Hepatocyte (in vitro differentiated cells): Measurements from ENCODE around the gene POLR1E. TPM values are rescaled to one million over a fixed set of nuclear protein-coding genes. Genes with fewer than 3 reads are reported as not detected.

ENCODE experiments used
- DNase-seq: peaks from one replicate; pipeline ENCODE4 v3.0.0-alpha.2; 2016; ENCODE audit warnings: low spot score
- H2AFZ ChIP-seq: fragments of 200-600 bp; sonication (generic); 2 replicates; pipeline ENCODE4 v1.6.0; 2016; ENCODE audit warnings: antibody characterized with exemption, mild to moderate bottlenecking
- H3K27ac ChIP-seq: fragments of 200-600 bp; sonication (generic); 2 replicates; pipeline ENCODE4 v1.5.1; 2016; ENCODE audit warnings: mild to moderate bottlenecking
- H3K27me3 ChIP-seq: fragments of 200-600 bp; sonication (generic); 2 replicates; pipeline ENCODE4 v1.6.1; 2016
- H3K36me3 ChIP-seq: fragments of 200-600 bp; sonication (generic); replicated peaks from 2 replicates; pipeline ENCODE4 v1.5.1; 2016; ENCODE audit warnings: low read depth; ENCODE audit not compliant: insufficient read depth
- H3K4me1 ChIP-seq: fragments of 200-600 bp; sonication (generic); 2 replicates; pipeline ENCODE4 v1.5.1; 2016; ENCODE audit warnings: mild to moderate bottlenecking, moderate library complexity; ENCODE audit not compliant: insufficient read depth
- H3K4me2 ChIP-seq: fragments of 200-600 bp; sonication (generic); 2 replicates; pipeline ENCODE4 v1.6.0; 2016
- H3K4me3 ChIP-seq: fragments of 200-600 bp; sonication (generic); 2 replicates; pipeline ENCODE4 v1.5.1; 2016; ENCODE audit warnings: mild to moderate bottlenecking
- H3K79me2 ChIP-seq: fragments of 200-600 bp; sonication (generic); 2 replicates; pipeline ENCODE4 v1.6.0; 2017; ENCODE audit warnings: mild to moderate bottlenecking
- H3K9me2 ChIP-seq: fragments of 200-600 bp; sonication (generic); replicated peaks from 2 replicates; pipeline ENCODE4 v1.6.0; 2017; ENCODE audit warnings: mild to moderate bottlenecking; ENCODE audit not compliant: insufficient read depth
- H3K9me3 ChIP-seq: fragments of 200-600 bp; sonication (generic); 2 replicates; pipeline ENCODE4 v1.5.1; 2016; ENCODE audit warnings: low read depth, mild to moderate bottlenecking
- H4K20me1 ChIP-seq: fragments of 200-600 bp; sonication (generic); 2 replicates; pipeline ENCODE4 v1.6.0; 2016; ENCODE audit warnings: mild to moderate bottlenecking; ENCODE audit not compliant: insufficient read depth, poor library complexity, severe bottlenecking
- CTCF ChIP-seq: fragments of 200-600 bp; sonication (generic); IDR thresholded peaks from 2 replicates; pipeline ENCODE4 v1.5.1; 2016; ENCODE audit warnings: antibody characterized with exemption, mild to moderate bottlenecking; ENCODE audit not compliant: poor library complexity
- EZH2 ChIP-seq: fragments of 200-600 bp; sonication (generic); IDR thresholded peaks from 2 replicates; pipeline ENCODE4 v1.6.1; 2016; ENCODE audit warnings: antibody characterized with exemption, mild to moderate bottlenecking, borderline replicate concordance
- EZH2phosphoT487 ChIP-seq: fragments of 200-600 bp; sonication (generic); IDR thresholded peaks from one replicate; pipeline ENCODE4 v1.6.1; 2018; ENCODE audit warnings: antibody characterized with exemption, mild to moderate bottlenecking, low read depth, moderate library complexity; ENCODE audit not compliant: unreplicated experiment, severe bottlenecking
- WGBS: methylation state at CpG from one replicate; pipeline ENCODE4 v1.1.6; 2016; ENCODE audit warnings: low lambda C conversion rate; ENCODE audit errors: missing lambda C conversion rate; 5-methylcytosine and 5-hydroxymethylcytosine counted together
- polyA plus RNA-seq: library from polyadenylated mRNA; unstranded; fragments of >200 nt; fragmentation: Nextera tagmentation; extraction: Ambion mirVana; gene quantifications from 2 replicates; pipeline ENCODE4 v1.2.1, GENCODE V29; 2016
- total RNA-seq: library from RNA; depleted of rRNA; stranded (reverse); fragments of >200 nt; gene quantifications from 2 replicates; pipeline ENCODE4 v1.2.3, GENCODE V29; 2014

POLR1E gene
- total and polyA plus RNA-seq, 2 experiments from 2014 or later: 8.4 to 13.3 TPM

DNA sequence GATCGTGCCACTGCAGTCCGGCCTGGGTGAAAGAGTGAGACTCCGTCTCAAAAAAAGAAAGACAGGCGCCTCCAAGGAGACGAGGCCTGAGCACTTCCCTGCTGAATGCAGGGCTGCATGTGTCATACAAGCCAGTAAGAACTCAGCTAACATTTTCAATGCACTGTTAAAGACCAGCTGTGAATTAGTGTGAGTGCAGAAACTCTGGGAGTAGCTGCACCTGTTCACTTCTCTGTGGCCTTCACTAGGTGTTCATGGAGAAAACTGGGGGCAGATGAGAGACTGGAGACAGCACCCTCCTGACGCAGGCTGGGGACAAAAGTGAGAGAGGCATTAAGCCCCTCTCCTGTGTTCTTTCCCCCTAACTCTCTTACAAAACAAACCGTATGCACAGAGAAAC is 48.7 kb downstream of the POLR1E start:
- TF ChIP-seq EZH2 (no peak), EZH2phosphoT487 (no peak), CTCF (no peak)
- Histone ChIP-seq H3K9me3 (no peaks in the 10 kb centered on the region), H3K4me1 (no peaks in the 10 kb centered on the region), H3K4me3 (no peak overlapping the region), H3K27me3 (no peaks in the 10 kb centered on the region), H3K9me2 (no peaks in the 10 kb centered on the region), H3K27ac (no peak overlapping the region), H4K20me1 (no peaks in the 10 kb centered on the region), H2AFZ (no peak overlapping the region), H3K4me2 (no peak overlapping the region), H3K79me2 (no peaks in the 10 kb centered on the region), H3K36me3 (no peaks in the 10 kb centered on the region)
- WGBS: 96% methylated on average over 7 of the region's 7 CpGs
- DNase-seq: no peak

DNA sequence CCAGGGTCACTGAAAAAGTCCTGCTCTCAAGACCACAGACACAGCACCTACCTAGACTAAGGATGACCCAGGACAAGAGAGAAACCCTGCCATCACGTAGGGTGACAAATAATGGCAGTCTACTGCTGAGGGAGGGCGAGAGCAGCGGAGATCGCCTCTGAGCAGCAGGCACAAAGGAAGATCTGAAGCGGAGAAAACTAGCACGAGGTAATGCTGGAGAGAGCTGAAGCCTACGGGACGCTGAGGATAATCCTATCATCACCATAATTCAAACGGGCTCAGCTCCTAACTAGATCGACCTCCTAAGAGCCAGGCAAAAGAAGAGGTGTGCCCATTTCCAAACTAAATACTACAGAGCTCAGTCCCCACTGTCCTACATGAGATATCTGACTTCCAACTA is 49.2 kb downstream of the POLR1E start:
- WGBS: 84% methylated on average over 10 of the region's 10 CpGs
- Histone ChIP-seq H3K4me3 (no peak overlapping the region), H3K4me2 (no peak overlapping the region), H3K4me1 (no peaks in the 10 kb centered on the region), H3K79me2 (no peaks in the 10 kb centered on the region), H2AFZ (no peak overlapping the region), H3K9me3 (no peaks in the 10 kb centered on the region), H3K27ac (no peak overlapping the region), H3K27me3 (no peaks in the 10 kb centered on the region), H3K9me2 (no peaks in the 10 kb centered on the region), H3K36me3 (no peaks in the 10 kb centered on the region), H4K20me1 (no peaks in the 10 kb centered on the region)
- TF ChIP-seq EZH2 (no peak), CTCF (no peak), EZH2phosphoT487 (no peak)
- DNase-seq: no peak

- H3K4me1 ChIP-seq: no peaks in the 10 kb centered on the region
- H3K36me3 ChIP-seq: no peaks in the 10 kb centered on the region
- no peaks in the 10 kb centered on the region for H3K27me3 ChIP-seq
- DNase-seq: no peak
- no peak for TF ChIP-seq EZH2
- no peak for TF ChIP-seq EZH2phosphoT487
- TF ChIP-seq CTCF: no peak
- no peak overlapping the region for H3K27ac ChIP-seq
- H3K79me2 ChIP-seq: no peaks in the 10 kb centered on the region
- 96% methylated on average over 7 of the region's 7 CpGs for WGBS
- H3K4me2 ChIP-seq: no peak overlapping the region
- H4K20me1 ChIP-seq: no peaks in the 10 kb centered on the region
- H3K9me2 ChIP-seq: no peaks in the 10 kb centered on the region
- no peak overlapping the region for H2AFZ ChIP-seq
- no peaks in the 10 kb centered on the region for H3K9me3 ChIP-seq
- H3K4me3 ChIP-seq: no peak overlapping the region
Measured at GRCh38 chr9:37538099-37538498, 52.4 kb downstream of the POLR1E start.

DNA sequence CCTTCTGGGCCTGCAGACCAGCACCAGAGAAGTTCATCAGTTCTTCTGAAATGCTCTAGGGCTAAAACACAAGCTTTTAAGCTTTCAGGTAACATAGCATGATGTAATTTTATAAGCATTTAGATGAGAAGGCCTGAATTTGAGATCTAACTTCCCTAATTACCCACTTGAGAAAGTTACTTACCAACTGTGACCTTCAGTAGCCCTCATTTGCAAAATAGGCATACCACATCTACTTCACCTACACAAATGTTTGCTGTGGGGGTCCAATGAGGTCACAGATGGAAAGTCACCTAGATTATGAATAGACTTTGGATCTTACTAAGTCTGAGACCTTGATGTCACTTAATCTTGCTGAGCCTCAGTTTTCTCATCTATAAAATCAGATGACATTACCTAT is 53.9 kb downstream of the POLR1E start:
- H3K4me1 ChIP-seq: no peaks in the 10 kb centered on the region
- no peak for DNase-seq
- H3K36me3 ChIP-seq: no peaks in the 10 kb centered on the region
- H2AFZ ChIP-seq: no peak overlapping the region
- no peaks in the 10 kb centered on the region for H3K9me3 ChIP-seq
- H3K27me3 ChIP-seq: no peaks in the 10 kb centered on the region
- TF ChIP-seq CTCF: no peak
- TF ChIP-seq EZH2phosphoT487: no peak
- TF ChIP-seq EZH2: no peak
- H3K79me2 ChIP-seq: no peaks in the 10 kb centered on the region
- H3K27ac ChIP-seq: no peak overlapping the region
- no peaks in the 10 kb centered on the region for H3K9me2 ChIP-seq
- no peaks in the 10 kb centered on the region for H4K20me1 ChIP-seq
- no peak overlapping the region for H3K4me3 ChIP-seq
- H3K4me2 ChIP-seq: no peak overlapping the region
